ENCODE data around the gene NPSR1.

Gene NPSR1

DNA sequence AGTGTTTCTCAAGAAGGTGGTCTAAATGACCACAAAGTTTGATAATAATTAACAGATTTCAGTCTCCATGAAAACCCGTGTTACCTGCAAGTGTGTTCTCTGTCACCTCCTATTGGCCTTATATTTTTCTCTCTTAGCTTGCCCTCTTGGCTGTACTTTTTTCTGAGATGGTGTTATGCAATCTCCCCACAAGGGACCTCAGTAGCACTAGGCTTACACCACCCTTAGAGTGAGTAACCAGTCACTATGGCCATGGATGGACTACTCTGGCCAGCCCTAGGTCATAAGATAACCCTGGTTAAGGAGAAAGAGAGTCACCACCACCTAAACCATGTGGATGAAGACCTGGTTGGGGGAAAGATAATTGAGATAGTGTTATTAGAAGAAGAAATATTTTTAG is 76.8 kb downstream of the NPSR1 start:
- H3K4me1 Mint-ChIP-seq (ENCODE audit: low read depth in 2 of 2), result no peaks in the 10 kb centered on the region
- H3K27me3 Mint-ChIP-seq, result no peaks in the 10 kb centered on the region
- H3K9me3 Mint-ChIP-seq, result no peaks in the 10 kb centered on the region
- no peak for ATAC-seq (replicated peaks)
- no peak for DNase-seq
- no peak overlapping the region for H3K27ac Mint-ChIP-seq
- no peak overlapping the region for H3K4me3 Mint-ChIP-seq
- H3K36me3 Mint-ChIP-seq (ENCODE audit: insufficient read depth), result no peaks in the 10 kb centered on the region

- DNase-seq (no peak), ATAC-seq (replicated peaks) (no peak)
- Mint-ChIP-seq H3K9me3 (no peaks in the 10 kb centered on the region), H3K27me3 (no peaks in the 10 kb centered on the region), H3K36me3 (ENCODE audit: insufficient read depth) (no peaks in the 10 kb centered on the region), H3K4me1 (ENCODE audit: low read depth in 2 of 2) (no peaks in the 10 kb centered on the region), H3K4me3 (no peak overlapping the region), H3K27ac (no peak overlapping the region)
These were observed 77.5 kb downstream of the NPSR1 start for GRCh38 chr7:34735526-34735925.

DNA sequence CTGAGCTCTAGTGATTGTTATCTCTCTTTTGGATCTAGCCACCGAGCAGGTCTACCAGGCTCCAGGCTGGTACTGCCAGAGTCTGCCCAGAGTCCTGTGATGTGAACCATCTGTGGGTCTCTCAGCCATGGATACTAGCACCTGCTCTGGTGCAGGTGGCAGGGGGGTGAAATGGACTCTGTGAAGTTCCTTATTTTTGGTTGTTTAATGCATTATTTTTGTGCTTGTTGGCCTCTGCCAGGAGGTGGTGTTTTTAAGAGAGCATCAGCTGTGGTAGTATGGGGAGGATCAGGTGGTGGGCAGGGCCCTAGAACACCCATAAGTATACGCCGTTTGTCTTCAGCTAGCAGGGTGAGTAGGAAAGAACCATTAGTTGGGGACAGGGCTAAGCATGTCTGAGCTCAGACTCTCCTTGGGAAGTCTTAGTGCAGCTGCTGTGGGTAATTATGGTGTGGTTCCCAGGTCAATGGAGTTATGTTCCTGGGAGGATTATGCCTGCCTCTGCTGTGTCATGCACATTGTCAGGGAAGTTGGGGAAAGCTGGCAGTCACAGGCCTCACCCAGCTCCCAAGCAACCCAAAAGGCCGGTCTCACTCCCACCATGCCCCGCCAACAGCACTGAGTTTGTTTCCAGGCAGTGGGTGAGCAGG is 81.8 kb downstream of the NPSR1 start:
- H3K27ac Mint-ChIP-seq, result no peak overlapping the region
- peaks cover 2 to 11% of the 10 kb centered on the region in 2 donors for H3K9me3 Mint-ChIP-seq
- H3K4me3 Mint-ChIP-seq, result no peak overlapping the region
- H3K36me3 Mint-ChIP-seq (ENCODE audit: insufficient read depth), result no peaks in the 10 kb centered on the region
- no peak for ATAC-seq (replicated peaks)
- no peaks in the 10 kb centered on the region for H3K4me1 Mint-ChIP-seq (ENCODE audit: low read depth in 2 of 2)
- peaks cover 26 to 29% of the 10 kb centered on the region in 2 donors for H3K27me3 Mint-ChIP-seq
- DNase-seq, result no peak

DNA sequence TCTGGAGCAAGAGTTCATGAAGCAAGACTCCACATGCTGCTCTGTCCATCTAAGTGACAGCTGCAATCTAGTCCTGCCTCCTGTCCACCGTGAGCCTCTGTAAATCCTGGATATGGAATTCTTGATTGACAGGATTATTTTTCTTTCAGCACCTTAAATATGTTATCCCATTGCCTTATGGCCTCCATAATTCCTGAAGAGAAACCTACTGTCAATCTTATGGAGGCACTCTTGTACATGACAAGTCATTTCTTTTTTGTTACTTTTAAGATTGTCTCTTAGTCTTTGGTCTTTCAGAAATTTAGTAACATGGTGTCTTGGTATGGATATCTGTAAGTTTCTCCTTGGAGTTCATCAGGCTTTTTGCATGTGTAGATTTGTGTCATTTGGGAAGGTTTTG is 82.8 kb downstream of the NPSR1 start:
- Mint-ChIP-seq H3K27ac (no peak overlapping the region), H3K36me3 (ENCODE audit: insufficient read depth) (no peaks in the 10 kb centered on the region), H3K27me3 (peaks cover 26 to 29% of the 10 kb centered on the region in 2 donors), H3K9me3 (peaks cover 2 to 11% of the 10 kb centered on the region in 2 donors), H3K4me3 (no peak overlapping the region), H3K4me1 (ENCODE audit: low read depth in 2 of 2) (no peaks in the 10 kb centered on the region)
- ATAC-seq (replicated peaks) (no peak), DNase-seq (no peak)

- Mint-ChIP-seq H3K36me3 (ENCODE audit: insufficient read depth) (no peaks in the 10 kb centered on the region), H3K4me1 (ENCODE audit: low read depth in 2 of 2) (no peaks in the 10 kb centered on the region), H3K27me3 (peaks cover 20 to 42% of the 10 kb centered on the region in 2 donors), H3K27ac (no peak overlapping the region), H3K4me3 (no peak overlapping the region), H3K9me3 (peaks cover 2 to 11% of the 10 kb centered on the region in 2 donors)
- DNase-seq, result no peak
- ATAC-seq (replicated peaks), result no peak
These were observed 89.3 kb downstream of the NPSR1 start for GRCh38 chr7:34747176-34747781.

DNA sequence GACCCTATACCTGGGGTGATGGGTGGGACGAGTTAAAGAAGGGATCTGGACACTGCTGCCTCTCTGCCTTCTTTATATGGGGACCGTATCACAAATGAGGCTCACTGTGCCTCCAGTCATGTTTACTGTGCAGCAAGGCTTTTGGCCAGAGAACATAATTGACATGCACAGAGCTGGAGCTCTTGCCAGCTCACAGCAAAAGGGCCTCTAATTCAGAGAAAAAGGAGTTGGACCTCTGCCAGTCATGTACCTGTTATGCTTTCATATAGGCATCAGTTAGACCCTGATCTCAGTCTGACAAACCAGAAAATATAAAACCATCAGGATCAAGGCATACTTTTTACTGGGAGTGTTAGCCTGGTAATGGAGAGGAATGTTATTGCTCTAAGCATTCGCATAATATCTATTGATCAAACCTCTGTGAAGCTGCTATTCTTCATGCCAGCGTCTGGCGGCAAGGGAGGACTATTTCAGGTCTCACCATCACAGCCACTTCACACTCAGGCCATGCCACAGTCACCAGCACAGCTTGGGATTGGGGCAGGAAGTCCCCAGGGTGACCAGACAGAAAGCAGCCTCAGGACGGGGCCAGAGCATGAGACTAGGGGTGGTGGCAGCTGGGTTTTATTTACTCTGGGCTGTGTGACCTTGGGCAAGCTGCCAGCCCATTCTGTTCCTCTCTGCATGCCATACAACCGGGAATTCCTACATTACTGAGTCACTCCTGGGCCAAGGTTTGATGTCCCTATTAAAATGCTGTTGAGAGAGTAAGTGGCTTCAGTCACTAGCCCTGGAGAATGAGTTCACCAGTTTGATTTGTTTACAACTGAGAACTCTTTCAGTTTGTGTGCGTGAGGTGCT is 90.1 kb downstream of the NPSR1 start:
- Mint-ChIP-seq H3K27ac (no peak overlapping the region), H3K27me3 (peaks cover 11 to 34% of the 10 kb centered on the region in 2 donors), H3K36me3 (ENCODE audit: insufficient read depth) (no peaks in the 10 kb centered on the region), H3K9me3 (peaks cover 1 to 6% of the 10 kb centered on the region in 2 donors), H3K4me3 (no peak overlapping the region), H3K4me1 (ENCODE audit: low read depth in 2 of 2) (no peaks in the 10 kb centered on the region)
- ATAC-seq (replicated peaks) (no peak), DNase-seq (no peak)

DNA sequence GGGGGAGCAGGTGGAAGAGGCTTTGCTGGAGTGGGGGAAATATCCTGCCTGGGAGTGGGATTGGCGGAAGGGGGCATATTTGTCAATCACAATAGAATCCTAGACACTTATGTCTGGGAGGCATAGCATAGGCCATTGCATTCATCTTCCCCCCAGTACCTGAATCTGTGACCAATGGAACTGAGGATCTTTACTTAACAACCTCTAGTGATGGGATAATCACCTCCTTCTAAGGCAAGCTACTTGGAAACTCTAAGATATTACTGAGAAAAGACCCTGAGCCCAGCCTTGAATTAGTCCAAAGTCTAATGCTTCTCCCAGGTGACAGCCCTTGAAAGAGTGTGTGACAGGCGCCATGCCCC is 90.7 kb downstream of the NPSR1 start:
- H3K4me3 Mint-ChIP-seq, result no peak overlapping the region
- H3K36me3 Mint-ChIP-seq (ENCODE audit: insufficient read depth), result no peaks in the 10 kb centered on the region
- H3K27ac Mint-ChIP-seq, result no peak overlapping the region
- H3K27me3 Mint-ChIP-seq, result peaks cover 7 to 27% of the 10 kb centered on the region in 2 donors
- H3K9me3 Mint-ChIP-seq, result no peaks in the 10 kb centered on the region
- no peaks in the 10 kb centered on the region for H3K4me1 Mint-ChIP-seq (ENCODE audit: low read depth in 2 of 2)
- DNase-seq (no peak), ATAC-seq (replicated peaks) (no peak)

DNA sequence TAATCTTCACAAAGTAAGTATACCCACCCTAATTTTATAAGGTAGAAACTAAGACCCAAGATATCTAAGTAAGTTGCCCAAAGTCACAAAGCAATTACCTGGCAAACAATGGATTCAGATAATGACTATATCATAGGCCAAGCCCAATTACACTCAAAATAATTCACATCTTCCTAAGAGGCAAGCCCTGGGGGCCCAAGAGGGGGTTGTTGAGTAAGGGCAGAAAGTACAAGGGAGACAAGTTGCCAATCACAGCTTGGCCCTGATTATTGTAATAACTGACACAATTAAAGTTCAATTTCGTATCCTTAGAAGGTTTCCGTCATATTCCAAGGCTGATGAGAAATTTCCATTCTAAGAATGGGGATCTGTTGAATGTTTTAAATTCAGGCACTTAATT is 91.4 kb downstream of the NPSR1 start:
- no peak overlapping the region for H3K27ac Mint-ChIP-seq
- H3K4me3 Mint-ChIP-seq, result no peak overlapping the region
- no peaks in the 10 kb centered on the region for H3K4me1 Mint-ChIP-seq (ENCODE audit: low read depth in 2 of 2)
- H3K9me3 Mint-ChIP-seq, result no peaks in the 10 kb centered on the region
- H3K27me3 Mint-ChIP-seq, result peaks cover 7 to 24% of the 10 kb centered on the region in 2 donors
- DNase-seq (no peak), ATAC-seq (replicated peaks) (no peak)
- H3K36me3 Mint-ChIP-seq (ENCODE audit: insufficient read depth), result no peaks in the 10 kb centered on the region

GRCh38 chr7:34750209-34750608 is 92.2 kb downstream of the NPSR1 start:
- Mint-ChIP-seq H3K4me3 (no peak overlapping the region), H3K36me3 (ENCODE audit: insufficient read depth) (no peaks in the 10 kb centered on the region), H3K9me3 (no peaks in the 10 kb centered on the region), H3K27me3 (peaks cover 7 to 21% of the 10 kb centered on the region in 2 donors), H3K27ac (no peak overlapping the region), H3K4me1 (ENCODE audit: low read depth in 2 of 2) (no peaks in the 10 kb centered on the region)
- ATAC-seq (replicated peaks) (no peak), DNase-seq (no peak)

DNA sequence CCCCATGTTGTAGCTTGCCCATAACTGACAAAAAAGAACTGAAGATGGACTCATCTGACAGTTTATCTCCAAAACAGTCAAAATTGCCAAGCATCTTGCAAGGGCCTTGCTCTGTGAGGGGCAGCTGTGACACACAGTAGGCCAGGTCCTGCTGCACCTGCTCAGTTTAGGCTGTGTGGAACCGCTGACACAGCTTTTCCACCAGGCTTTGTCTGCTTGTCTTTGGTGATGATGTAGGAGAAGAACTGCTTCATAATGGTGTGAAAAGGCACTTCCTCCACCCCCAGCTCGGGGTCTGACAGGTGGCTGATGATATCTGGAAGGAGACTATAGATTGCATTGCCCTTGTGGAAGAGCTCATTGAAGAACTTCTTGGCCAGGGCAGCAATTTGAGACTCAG is 92.6 kb downstream of the NPSR1 start:
- no peaks in the 10 kb centered on the region for H3K36me3 Mint-ChIP-seq (ENCODE audit: insufficient read depth)

GRCh38 chr7:34751725-34752643 is 94.0 kb downstream of the NPSR1 start:
- no peak overlapping the region for H3K27ac Mint-ChIP-seq
- H3K9me3 Mint-ChIP-seq, result no peaks in the 10 kb centered on the region
- H3K36me3 Mint-ChIP-seq (ENCODE audit: insufficient read depth), result no peaks in the 10 kb centered on the region
- H3K4me1 Mint-ChIP-seq (ENCODE audit: low read depth in 2 of 2), result no peaks in the 10 kb centered on the region
- no peak overlapping the region for H3K4me3 Mint-ChIP-seq
- ATAC-seq (replicated peaks) (no peak), DNase-seq (no peak)
- peaks cover 0 to 12% of the 10 kb centered on the region in 2 donors for H3K27me3 Mint-ChIP-seq

More for the DNA sequence above, 92.6 kb downstream of the NPSR1 start:
- Mint-ChIP-seq H3K9me3 (no peaks in the 10 kb centered on the region), H3K4me1 (ENCODE audit: low read depth in 2 of 2) (no peaks in the 10 kb centered on the region), H3K27me3 (peaks cover 7 to 21% of the 10 kb centered on the region in 2 donors), H3K27ac (no peak overlapping the region), H3K4me3 (no peak overlapping the region)
- no peak for ATAC-seq (replicated peaks)
- DNase-seq, result no peak

DNA sequence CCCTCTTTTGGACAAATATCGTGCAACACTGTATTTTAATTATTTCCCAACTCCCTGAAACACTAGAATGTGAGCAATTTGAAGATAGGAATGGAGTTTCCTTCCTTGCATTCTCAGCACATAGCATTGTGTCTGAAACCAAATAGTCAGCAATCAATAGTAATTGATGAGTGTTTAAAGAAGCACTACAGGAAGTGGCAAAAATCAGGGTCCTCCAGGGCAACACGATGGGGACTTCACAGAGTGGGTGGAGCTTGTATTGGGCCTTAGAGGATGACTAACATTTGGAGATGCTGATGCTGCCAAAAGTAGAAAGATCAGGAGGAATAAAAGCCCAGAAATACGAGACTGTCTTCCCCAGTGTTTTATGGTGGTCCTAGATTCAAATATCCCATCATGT is 94.9 kb downstream of the NPSR1 start:
- no peaks in the 10 kb centered on the region for H3K36me3 Mint-ChIP-seq (ENCODE audit: insufficient read depth)
- no peak overlapping the region for H3K4me3 Mint-ChIP-seq
- ATAC-seq (replicated peaks) (no peak), DNase-seq (no peak)
- H3K27me3 Mint-ChIP-seq, result peaks cover 0 to 18% of the 10 kb centered on the region in 2 donors
- no peak overlapping the region for H3K27ac Mint-ChIP-seq
- no peaks in the 10 kb centered on the region for H3K4me1 Mint-ChIP-seq (ENCODE audit: low read depth in 2 of 2)
- H3K9me3 Mint-ChIP-seq, result no peaks in the 10 kb centered on the region

- DNase-seq (no peak), ATAC-seq (replicated peaks) (no peak)
- H3K4me1 Mint-ChIP-seq (ENCODE audit: low read depth in 2 of 2), result peaks cover 0 to 3% of the 10 kb centered on the region in 2 donors
- H3K36me3 Mint-ChIP-seq (ENCODE audit: insufficient read depth), result no peaks in the 10 kb centered on the region
- H3K27me3 Mint-ChIP-seq, result peaks cover 0 to 12% of the 10 kb centered on the region in 2 donors
- no peak overlapping the region for H3K27ac Mint-ChIP-seq
- no peaks in the 10 kb centered on the region for H3K9me3 Mint-ChIP-seq
- no peak overlapping the region for H3K4me3 Mint-ChIP-seq
These were observed 97.0 kb downstream of the NPSR1 start for GRCh38 chr7:34755008-34755407.
